HepG2 (cell line): Measurements from ENCODE around the gene COL4A6. TPM values are rescaled to one million over a fixed set of nuclear protein-coding genes. Genes with fewer than 3 reads are reported as not detected.
A peak's percentile ranks its signal among the peaks of the same experiment; 100 is the strongest.
"Not testable (repeated sequence)": the region's sequence is repeated elsewhere in the genome, so short reads cannot be mapped to it uniquely, and the experiment has no call there.

ENCODE experiments used
- ATAC-seq: fragments of 200-7000 bp; cut with Tn5 transposase; 3 replicates; pipeline ENCODE4 v1.9.1; 2020; ENCODE audit warnings: mild to moderate bottlenecking, moderate library complexity
- BruUV-seq: library from RNA; stranded (reverse); fragments of 400-500 nt; replicated peaks from 2 replicates; lab custom pipeline; 2021; lab: Mats Ljungman, UMichigan
- CTCF ChIA-PET: fragments of 300-600 bp; formaldehyde crosslinking; extraction: SDS; loops from one replicate; lab custom pipeline; 2021; ENCODE audit warnings: low total read pairs, inconsistent platforms, low intra/inter-chr PET ratio; lab: Yijun Ruan, JAX
- POLR2A ChIA-PET: fragments of 350-600 bp; sonication (Branson Sonifier 250); formaldehyde crosslinking; loops from one replicate; lab custom pipeline; 2020; ENCODE audit warnings: antibody characterized with exemption, inconsistent platforms; lab: Yijun Ruan, JAX
- DNase-seq: peaks from one replicate; pipeline ENCODE4 v3.0.0-alpha.2; 2015; ENCODE audit warnings: low spot score
- FAIRE-seq: peaks from 3 replicates; lab custom pipeline; 2011; peaks lifted over from hg19 to GRCh38; lab: Jason Lieb, UNC
- H2AFZ ChIP-seq: one replicate; pipeline ENCODE4 v1.6.1; 2011; ENCODE audit warnings: low read length, inconsistent platforms
- H3K27ac ChIP-seq: fragments of 300-600 bp; 3 replicates; pipeline ENCODE4 v1.8.0; 2011; ENCODE audit warnings: mixed run types, mild to moderate bottlenecking, mixed read lengths, low read length, inconsistent platforms; ENCODE audit not compliant: insufficient read depth; ENCODE audit errors: extremely low read length
- H3K27me3 ChIP-seq, 2 experiments: fragments of 200-600 bp in 1 of 2; 2 replicates in 1 of 2; 3 replicates in 1 of 2; pipeline versions ENCODE4 v1.6.0 to v1.8.0; 2011; ENCODE audit warnings: low read length in 2 of 2, mild to moderate bottlenecking in 2 of 2, moderate library complexity in 2 of 2, inconsistent platforms in 1 of 2; ENCODE audit not compliant: insufficient read depth in 2 of 2, control insufficient read depth in 1 of 2
- H3K36me3 ChIP-seq, 2 experiments: fragments of 200-600 bp in 1 of 2; replicated peaks in 1 of 2; 2 replicates in 1 of 2; 3 replicates in 1 of 2; pipeline versions ENCODE4 v1.5.1 to v1.8.0; 2011; ENCODE audit warnings: low read length in 2 of 2, inconsistent platforms in 1 of 2; ENCODE audit not compliant: insufficient read depth in 2 of 2, control insufficient read depth in 1 of 2
- H3K4me1 ChIP-seq: 2 replicates; pipeline ENCODE4 v1.5.1; 2012; ENCODE audit warnings: low read length, inconsistent platforms; ENCODE audit not compliant: insufficient read depth
- H3K4me2 ChIP-seq: 2 replicates; pipeline ENCODE4 v1.6.0; 2011; ENCODE audit warnings: low read depth, low read length, inconsistent platforms
- H3K4me3 ChIP-seq, 3 experiments: fragments of 200-600 bp in 1 of 3; sonication (generic), shearing (Covaris generic) in 1 of 3; replicated peaks in 1 of 3; 2 replicates each; pipeline ENCODE4 v1.5.1; 2011 to 2016; ENCODE audit warnings: low read length in 3 of 3, inconsistent platforms in 2 of 3, low read depth in 2 of 3, mild to moderate bottlenecking in 2 of 3, control low read depth in 1 of 3, mixed read lengths in 1 of 3; ENCODE audit not compliant: insufficient read depth in 1 of 3
- H3K79me2 ChIP-seq: one replicate; pipeline ENCODE4 v1.6.1; 2011; ENCODE audit warnings: low read length, inconsistent platforms; ENCODE audit not compliant: insufficient read depth
- H3K9ac ChIP-seq: 2 replicates; pipeline ENCODE4 v1.6.0; 2011; ENCODE audit warnings: mild to moderate bottlenecking, low read depth, low read length, inconsistent platforms; ENCODE audit not compliant: insufficient read depth
- H3K9me3 ChIP-seq: 2 replicates; pipeline ENCODE4 v1.5.1; 2012; ENCODE audit warnings: mild to moderate bottlenecking, low read length
- H4K20me1 ChIP-seq: 2 replicates; pipeline ENCODE4 v1.6.0; 2011; ENCODE audit warnings: inconsistent platforms, mild to moderate bottlenecking, low read length, moderate library complexity; ENCODE audit not compliant: insufficient read depth
- ATF7 ChIP-seq, 2 experiments: fragments of 450-650 bp in 1 of 2; sonication (generic) in 1 of 2; formaldehyde crosslinking in 1 of 2; IDR thresholded peaks; 2 replicates each; pipeline versions ENCODE4 v1.4.0 to v1.6.1; 2016 to 2020; ENCODE audit warnings: antibody characterized with exemption in 1 of 2, mild to moderate bottlenecking in 1 of 2, missing genetic modification reagents in 1 of 2
- ETS1 ChIP-seq: sonication (generic); formaldehyde crosslinking; IDR thresholded peaks from 2 replicates; pipeline ENCODE4 v1.4.0; 2020; ENCODE audit warnings: missing genetic modification reagents
- IRF9 ChIP-seq: sonication (generic); formaldehyde crosslinking; IDR thresholded peaks from 2 replicates; pipeline ENCODE4 v1.8.0; 2022; ENCODE audit warnings: missing genetic modification reagents, mild to moderate bottlenecking, borderline replicate concordance
- PPARG ChIP-seq: conservative IDR thresholded peaks from 2 replicates; pipeline ENCODE4 v1.6.1; 2016; ENCODE audit warnings: missing biosample characterization, missing genetic modification reagents
- ZNF652 ChIP-seq: IDR thresholded peaks from 2 replicates; pipeline ENCODE4 v1.6.1; 2016; ENCODE audit warnings: low read depth, borderline replicate concordance
- WGBS: methylation state at CpG from one replicate; pipeline ENCODE4 v1.1.6; 2017; ENCODE audit warnings: low lambda C conversion rate; 5-methylcytosine and 5-hydroxymethylcytosine counted together
- in situ Hi-C: cut with HindIII; loops from 2 replicates; pipeline ENCODE4 v1.10.0; 2017; ENCODE audit warnings: low pct_unique_long_range_greater_than_20kb; ENCODE audit not compliant: extremely low pct_ligation_motif_present
- intact Hi-C: fragments of 100-400 bp; cut with micrococcal nuclease; formaldehyde crosslinking; loops from one replicate; pipeline ENCODE4 v1.10.0; 2022; ENCODE audit not compliant: unreplicated experiment
- polyA plus RNA-seq, 8 experiments: library from polyadenylated mRNA; depleted of rRNA in 3 of 8; stranded (reverse) in 7 of 8; unstranded in 1 of 8; fragments of >200 nt; fragmentation: Illumina TruSeq in 4 of 8; extraction: Trizol in 4 of 8; gene quantifications; 2 replicates each; pipeline versions ENCODE4 v1.2.1 to v1.2.3, GENCODE V29; 2011 to 2016; ENCODE audit warnings: low read depth in 4 of 8, missing spikeins in 1 of 8, mixed read lengths in 1 of 8; ENCODE audit not compliant: insufficient read depth in 1 of 8
- total RNA-seq, 5 experiments: library from RNA; depleted of rRNA; stranded (reverse); fragments of >200 nt; fragmentation: Illumina TruSeq; extraction: Trizol; gene quantifications; 2 replicates each; pipeline ENCODE4 v1.2.3, GENCODE V29; 2016; ENCODE audit warnings: low read depth in 1 of 5

Gene COL4A6
- total and polyA plus RNA-seq, 2 of the 13 experiments (the other 11 are each of a cell fraction or from before 2014, with no cell fraction given) = 4.5 to 8.2 TPM

GRCh38 chrX:108396188-108396891 is 41.9 kb downstream of the COL4A6 start:
- no peak overlapping the region for H2AFZ ChIP-seq
- CTCF ChIA-PET = no interaction called here
- FAIRE-seq (peak; percentile 48), ATAC-seq (no peak; the same call in 2 of the 3 replicates)
- H3K9ac ChIP-seq = no peak overlapping the region
- intact Hi-C loops = no loop called here
- no peak overlapping the region for H3K4me3 ChIP-seq
- peak overlapping the region; percentile 10; the same call in 1 of the 2 replicates for H3K4me2 ChIP-seq
- no peaks in the 10 kb centered on the region for H3K27me3 ChIP-seq
- H3K27ac ChIP-seq = no peak overlapping the region
- H3K4me1 ChIP-seq = peaks cover 10% of the 10 kb centered on the region
- WGBS = 57% methylated on average over 6 of the region's 6 CpGs
- no peak for TF ChIP-seq ETS1 (CRISPR knock-in tag)
- no peak for TF ChIP-seq PPARG (CRISPR knock-in tag)
- 0 out of 2 replicates have a peak, but pooled peaks have one; percentile 28 for TF ChIP-seq ZNF652 (CRISPR knock-in tag)
- TF ChIP-seq IRF9 (CRISPR knock-in tag) = no peak
- peak; percentile 35; the same call in 1 of the 2 replicates for TF ChIP-seq ATF7 (IDR thresholded peaks at IDR 0.05)
- TF ChIP-seq ATF7 (CRISPR knock-in tag; IDR thresholded peaks at IDR 0.05) = no peak
- TF ChIP-seq, all 625 proteins: peak for 2
- Histone ChIP-seq H3K9me3 (no peaks in the 10 kb centered on the region), H3K79me2 (no peaks in the 10 kb centered on the region), H4K20me1 (no peaks in the 10 kb centered on the region), H3K36me3 (no peaks in the 10 kb centered on the region)
- BruUV-seq = no TSS peak
- in situ Hi-C loops = no loop called here
- POLR2A ChIA-PET = no interaction called here
- peak; percentile 17 for DNase-seq

GRCh38 chrX:108390976-108391717 is 47.1 kb downstream of the COL4A6 start:
- FAIRE-seq, H3K9me3 ChIP-seq, H2AFZ ChIP-seq, H3K4me2 ChIP-seq, H3K4me3 ChIP-seq, H3K27me3 ChIP-seq, H3K79me2 ChIP-seq, H3K9ac ChIP-seq, H3K4me1 ChIP-seq, DNase-seq, ATAC-seq, H3K36me3 ChIP-seq, H4K20me1 ChIP-seq, CTCF ChIA-PET, BruUV-seq, intact Hi-C loops, in situ Hi-C loops, POLR2A ChIA-PET, H3K27ac ChIP-seq: not testable (repeated sequence)
- 100% methylated on average over 3 of the region's 9 CpGs for WGBS
